ENCODE measurements around the gene KNDC1. TPM values are rescaled to one million over a fixed set of nuclear protein-coding genes. Genes with fewer than 3 reads are reported as not detected.

KNDC1 gene
- total and polyA plus RNA-seq, 10 donors = 0.05 to 3.5 (median 1.0) TPM

DNA sequence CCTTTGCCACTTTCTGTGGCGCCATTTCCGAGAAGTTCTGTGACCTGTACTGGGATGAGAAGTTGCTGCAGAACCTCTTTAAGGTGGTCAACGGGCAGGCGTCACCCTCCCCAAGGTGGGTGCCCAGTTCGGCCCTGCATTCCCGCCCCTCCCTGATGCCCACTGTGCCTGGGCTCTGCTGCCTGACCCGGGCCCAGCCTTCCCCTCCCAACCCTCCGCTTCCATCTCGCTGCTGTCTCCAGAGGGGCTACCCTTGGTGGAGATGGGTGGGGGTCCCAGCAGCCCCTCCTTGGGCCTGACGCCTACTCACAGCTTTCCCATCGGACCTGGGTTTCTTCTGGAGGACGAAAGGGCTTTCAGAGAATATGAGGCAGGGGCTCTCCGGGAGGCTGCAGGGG lies 39.5 kb downstream of the KNDC1 start:
- Histone ChIP-seq H3K9me3 (peaks cover 0 to 3% (median 1%) of the 10 kb centered on the region in 8 donors), H3K4me3 (no peak overlapping the region), H3K4me1 (no peaks in the 10 kb centered on the region), H3K27ac (no peak overlapping the region), H3K36me3 (no peaks in the 10 kb centered on the region), H3K27me3 (replicated peaks in 1 of 7) (peaks cover 0 to 57% (median 0%) of the 10 kb centered on the region in 7 donors)
- no peak for TF ChIP-seq CTCF (IDR thresholded peaks at IDR 0.05 in 8 of 11, conservative IDR thresholded peaks at IDR 0.05 in 3 of 11)
- no peak for TF ChIP-seq POLR2A (IDR thresholded peaks at IDR 0.05)
- TF ChIP-seq POLR2AphosphoS5 (IDR thresholded peaks at IDR 0.05) = no peak
- DNase-seq = no peak
- WGBS, 5 donors = 82 to 95% (median 87%) methylated on average over 10 to 13 of the region's 13 CpGs
- intact Hi-C loops (cut with DNase I; ENCODE audit: low total_unique reads) = no loop called here

- no peaks in the 10 kb centered on the region for H3K36me3 ChIP-seq
- H3K4me3 ChIP-seq = no peak overlapping the region
- TF ChIP-seq POLR2A (IDR thresholded peaks at IDR 0.05) (no peak), CTCF (IDR thresholded peaks at IDR 0.05 in 8 of 11, conservative IDR thresholded peaks at IDR 0.05 in 3 of 11) (no peak), POLR2AphosphoS5 (IDR thresholded peaks at IDR 0.05) (no peak)
- no peak for DNase-seq
- intact Hi-C loops (cut with DNase I; ENCODE audit: low total_unique reads) = no loop called here
- no peaks in the 10 kb centered on the region for H3K9me3 ChIP-seq
- H3K27me3 ChIP-seq (replicated peaks in 1 of 7) = peaks cover 0 to 59% (median 0%) of the 10 kb centered on the region in 7 donors
- H3K27ac ChIP-seq = no peak overlapping the region
- 63 to 74% (median 64%) methylated on average over 12 to 38 of the region's 38 CpGs for WGBS, 5 donors
- no peaks in the 10 kb centered on the region for H3K4me1 ChIP-seq
Observed at GRCh38 chr10:133199992-133200611, 40.1 kb downstream of the KNDC1 start.

- no peak overlapping the region for H3K27ac ChIP-seq
- no peak for TF ChIP-seq POLR2AphosphoS5 (IDR thresholded peaks at IDR 0.05)
- TF ChIP-seq POLR2A (IDR thresholded peaks at IDR 0.05) = no peak
- TF ChIP-seq CTCF (IDR thresholded peaks at IDR 0.05 in 8 of 11, conservative IDR thresholded peaks at IDR 0.05 in 3 of 11) = no peak
- WGBS, 5 donors = 83 to 91% (median 86%) methylated on average over 5 to 15 of the region's 15 CpGs
Observed at GRCh38 chr10:133200621-133201031, 40.6 kb downstream of the KNDC1 start.

DNA sequence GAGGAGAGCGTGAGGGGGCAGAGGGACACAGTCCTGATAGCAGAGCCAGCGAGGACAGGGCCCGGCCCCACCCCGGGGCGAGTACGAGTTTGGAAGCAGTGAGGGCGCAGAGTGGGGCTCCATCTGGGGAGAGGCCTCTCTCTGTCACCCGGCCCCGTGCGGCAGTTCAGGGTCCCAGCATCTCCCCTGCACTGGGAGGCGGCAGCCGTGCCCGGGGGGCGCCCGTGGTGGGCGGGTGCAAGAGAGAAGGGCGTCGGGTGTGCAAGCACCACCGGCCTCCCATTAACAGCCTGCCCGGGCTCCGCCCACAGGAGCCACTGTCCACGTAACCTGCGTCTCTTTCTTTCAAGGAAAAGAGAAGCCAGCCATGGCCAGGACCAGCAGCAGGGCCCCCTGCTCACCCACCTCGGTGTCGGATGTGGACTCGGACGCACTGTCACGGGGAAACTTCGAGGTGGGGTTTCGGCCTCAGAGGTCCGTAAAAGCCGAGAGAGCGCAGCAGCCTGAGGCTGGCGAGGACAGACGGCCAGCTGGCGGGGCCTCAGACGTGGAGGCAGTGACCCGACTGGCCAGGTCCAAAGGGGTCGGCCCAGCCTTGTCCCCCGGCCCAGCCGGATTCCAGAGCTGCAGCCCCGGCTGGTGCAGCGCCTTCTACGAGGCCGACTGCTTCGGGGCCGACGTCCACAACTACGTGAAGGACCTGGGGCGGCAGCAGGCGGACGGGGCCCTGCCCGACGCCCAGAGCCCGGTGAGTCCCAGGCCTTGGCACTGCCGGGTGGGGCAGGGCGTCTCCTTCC lies 41.3 kb downstream of the KNDC1 start:
- Histone ChIP-seq H3K27me3 (replicated peaks in 1 of 7) (peaks cover 0 to 64% (median 0%) of the 10 kb centered on the region in 7 donors), H3K4me3 (no peak overlapping the region), H3K27ac (no peak overlapping the region), H3K36me3 (no peaks in the 10 kb centered on the region), H3K9me3 (no peaks in the 10 kb centered on the region), H3K4me1 (no peaks in the 10 kb centered on the region)
- intact Hi-C loops (cut with DNase I; ENCODE audit: low total_unique reads) = no loop called here
- 88 to 93% (median 91%) methylated on average over 53 to 57 of the region's 57 CpGs for WGBS, 5 donors
- DNase-seq = no peak
- TF ChIP-seq POLR2AphosphoS5 (IDR thresholded peaks at IDR 0.05) = no peak
- no peak for TF ChIP-seq CTCF (IDR thresholded peaks at IDR 0.05 in 8 of 11, conservative IDR thresholded peaks at IDR 0.05 in 3 of 11)
- no peak for TF ChIP-seq POLR2A (IDR thresholded peaks at IDR 0.05)

More at GRCh38 chr10:133200621-133201031, 40.6 kb downstream of the KNDC1 start:
- no peak for DNase-seq
- Histone ChIP-seq H3K4me3 (no peak overlapping the region), H3K36me3 (no peaks in the 10 kb centered on the region), H3K9me3 (no peaks in the 10 kb centered on the region), H3K4me1 (no peaks in the 10 kb centered on the region), H3K27me3 (replicated peaks in 1 of 7) (peaks cover 0 to 64% (median 0%) of the 10 kb centered on the region in 7 donors)
- intact Hi-C loops (cut with DNase I; ENCODE audit: low total_unique reads) = no loop called here
